WTC11 (cell line): Measurements from ENCODE around the gene TATDN2.

Source experiments
- ARID4B ChIP-seq: sonication (generic); formaldehyde crosslinking; IDR thresholded peaks from 2 replicates; pipeline ENCODE4 v1.8.0; 2023; ENCODE audit warnings: missing genetic modification reagents, mild to moderate bottlenecking, borderline replicate concordance
- ATF2 ChIP-seq: sonication (generic); formaldehyde crosslinking; IDR thresholded peaks from 2 replicates; pipeline ENCODE4 v1.8.1; 2022; ENCODE audit warnings: low read depth, missing genetic modification reagents, borderline replicate concordance
- CTCF ChIP-seq: fragments of 200-600 bp; IDR thresholded peaks from 2 replicates; pipeline ENCODE4 v1.8.0; 2022; ENCODE audit warnings: antibody characterized with exemption
- E2F5 ChIP-seq: sonication (generic); formaldehyde crosslinking; IDR thresholded peaks from 2 replicates; pipeline ENCODE4 v1.8.1; 2022; ENCODE audit warnings: mild to moderate bottlenecking, moderate library complexity, missing genetic modification reagents
- ESRRA ChIP-seq: sonication (generic); formaldehyde crosslinking; IDR thresholded peaks from 2 replicates; pipeline ENCODE4 v1.8.1; 2022; ENCODE audit warnings: mild to moderate bottlenecking, missing genetic modification reagents, borderline replicate concordance
- JUN ChIP-seq: sonication (generic); formaldehyde crosslinking; IDR thresholded peaks from 2 replicates; pipeline ENCODE4 v1.8.0; 2023; ENCODE audit warnings: mild to moderate bottlenecking, missing genetic modification reagents
- MAX ChIP-seq: sonication (generic); formaldehyde crosslinking; IDR thresholded peaks from 2 replicates; pipeline ENCODE4 v1.8.0; 2022; ENCODE audit warnings: mild to moderate bottlenecking, missing genetic modification reagents
- NFE2L1 ChIP-seq: sonication (generic); formaldehyde crosslinking; IDR thresholded peaks from 2 replicates; pipeline ENCODE4 v1.8.1; 2023; ENCODE audit warnings: missing genetic modification reagents
- PRRX2 ChIP-seq: fragments of 250-450 bp; sonication (Bioruptor Pico); IDR thresholded peaks from 2 replicates; pipeline ENCODE4 v1.8.0; 2021; ENCODE audit warnings: mild to moderate bottlenecking
- RELA ChIP-seq: sonication (generic); formaldehyde crosslinking; IDR thresholded peaks from 2 replicates; pipeline ENCODE4 v1.8.1; 2022; ENCODE audit warnings: missing genetic modification reagents, mild to moderate bottlenecking, borderline replicate concordance
- TCF7 ChIP-seq: sonication (generic); formaldehyde crosslinking; IDR thresholded peaks from 2 replicates; pipeline ENCODE4 v1.8.0; 2022; ENCODE audit warnings: mild to moderate bottlenecking, low read depth, missing genetic modification reagents, moderate library complexity
- USF2 ChIP-seq: sonication (generic); formaldehyde crosslinking; IDR thresholded peaks from 2 replicates; pipeline ENCODE4 v1.8.1; 2023; ENCODE audit warnings: mild to moderate bottlenecking, missing genetic modification reagents, moderate library complexity
- ZNF232 ChIP-seq: sonication (generic); formaldehyde crosslinking; IDR thresholded peaks from 2 replicates; pipeline ENCODE4 v1.8.0; 2022; ENCODE audit warnings: mild to moderate bottlenecking, missing genetic modification reagents

- TF ChIP-seq USF2 (no peak), CTCF (no peak), TCF7 (CRISPR knock-in tag) (no peak), E2F5 (no peak), ARID4B (CRISPR knock-in tag) (no peak), ATF2 (CRISPR knock-in tag) (no peak), ZNF232 (no peak), ESRRA (CRISPR knock-in tag) (no peak), MAX (no peak), NFE2L1 (CRISPR knock-in tag) (no peak), PRRX2 (no peak), RELA (CRISPR knock-in tag) (no peak), JUN (no peak)
Observed at GRCh38 chr3:10259036-10259435, 10.8 kb downstream of the TATDN2 start.
